GM12892 (cell line): ENCODE results near the gene RPL35.

Source experiments
- POLR2A ChIP-seq: IDR thresholded peaks from 2 replicates; pipeline ENCODE4 v1.6.1; 2011; ENCODE audit warnings: low read depth, low read length, control low read depth
- POLR2AphosphoS5 ChIP-seq: IDR thresholded peaks from 2 replicates; pipeline ENCODE4 v1.6.1; 2011; ENCODE audit warnings: low read depth, low read length, control low read depth
- TAF1 ChIP-seq: IDR thresholded peaks from 2 replicates; pipeline ENCODE4 v1.6.1; 2011; ENCODE audit warnings: low read depth, mild to moderate bottlenecking, control low read depth, low read length, borderline replicate concordance

- TF ChIP-seq POLR2A: no peak
- no peak for TF ChIP-seq POLR2AphosphoS5
- TF ChIP-seq TAF1: no peak
These were observed 18.2 kb downstream of the RPL35 start for GRCh38 chr9:124843456-124844034.
